DMS79 (cell line): ENCODE results near the gene TPSAB1.
"Not testable (repeated sequence)": the region's sequence is repeated elsewhere in the genome, so short reads cannot be mapped to it uniquely, and the experiment has no call there.

ENCODE experiments used
- DNase-seq: peaks from one replicate; lab custom pipeline; 2025; lab: John Stamatoyannopoulos, UW

Gene TPSAB1

DNA sequence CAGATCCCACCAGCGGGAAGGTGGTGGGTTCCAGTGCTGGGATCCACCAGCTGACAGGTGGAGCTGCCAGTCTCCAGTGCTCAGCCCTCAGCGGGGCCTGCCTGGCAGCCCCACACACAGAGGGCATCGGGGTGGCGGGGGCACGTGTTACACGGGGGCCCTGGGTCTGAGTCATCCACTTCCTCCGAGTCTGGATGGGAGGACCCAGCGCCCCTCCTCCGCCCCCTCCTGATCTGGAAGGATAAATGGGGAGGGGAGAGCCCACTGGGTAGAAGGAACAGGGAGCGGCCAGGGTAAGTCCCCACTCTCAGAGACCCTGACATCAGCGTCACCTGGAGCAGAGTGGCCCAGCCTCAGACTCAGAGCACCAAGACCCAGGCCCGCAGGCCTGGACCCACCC lies at the start of gene TPSAB1:
Gene TPSAB1, plus strand, starts transcription at position 270 of the 400 bp plus-strand sequence. CDS start 234 bp downstream, outside the sequence.
- not testable (repeated sequence) for DNase-seq

DNA sequence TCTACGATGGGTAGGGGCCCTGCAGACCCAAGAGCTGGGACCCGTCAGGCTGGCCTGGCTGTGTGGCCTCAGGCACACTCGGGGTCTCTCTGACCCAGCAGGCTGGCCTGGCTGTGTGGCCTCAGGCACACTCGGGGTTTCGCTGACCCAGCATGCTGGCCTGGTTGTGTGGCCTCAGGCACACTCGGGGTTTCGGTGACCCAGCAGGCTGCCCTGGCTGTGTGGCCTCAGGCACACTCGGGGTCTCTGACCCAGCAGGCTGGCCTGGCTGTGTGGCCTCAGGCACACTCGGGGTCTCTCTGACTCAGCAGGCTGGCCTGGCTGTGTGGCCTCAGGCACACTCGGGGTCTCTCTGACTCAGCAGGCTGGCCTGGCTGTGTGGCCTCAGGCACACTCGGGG lies 49.7 kb upstream of the TPSAB1 start:
- not testable (repeated sequence) for DNase-seq

DNA sequence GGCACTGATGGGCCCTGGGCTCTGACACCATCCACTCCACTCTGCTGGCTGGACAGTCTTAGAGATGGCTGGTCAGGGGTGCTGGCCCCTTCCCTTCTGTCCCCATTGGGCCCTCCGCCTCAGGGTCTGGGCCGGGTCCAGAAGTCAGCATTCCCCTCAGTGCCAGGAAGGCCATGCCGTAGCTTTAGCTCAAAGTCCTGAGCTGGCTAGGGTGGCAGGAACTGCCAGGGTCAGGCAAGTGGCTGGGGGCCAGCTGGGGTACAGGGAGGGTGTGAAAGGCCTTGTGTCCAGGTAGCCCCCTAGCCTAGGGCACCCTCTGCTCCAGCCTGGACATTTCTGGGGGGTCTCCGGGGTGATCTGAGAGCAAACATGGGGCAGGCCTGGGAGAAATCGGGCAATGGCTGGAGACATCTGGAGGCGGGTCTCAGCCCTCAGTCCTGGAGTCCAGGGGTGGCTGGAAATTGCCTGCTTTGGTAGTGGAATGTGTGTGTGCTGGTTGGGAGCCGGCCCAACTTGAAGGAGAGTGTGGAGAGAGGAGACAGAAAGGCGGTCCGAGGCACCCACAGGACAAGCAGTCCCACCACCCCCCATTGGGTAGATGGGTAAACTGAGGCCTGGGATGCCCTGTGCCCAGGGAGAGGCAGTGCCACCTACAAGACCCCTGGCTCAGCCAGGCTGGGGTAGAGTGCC lies 48.0 kb upstream of the TPSAB1 start:
- DNase-seq: no peak

DNA sequence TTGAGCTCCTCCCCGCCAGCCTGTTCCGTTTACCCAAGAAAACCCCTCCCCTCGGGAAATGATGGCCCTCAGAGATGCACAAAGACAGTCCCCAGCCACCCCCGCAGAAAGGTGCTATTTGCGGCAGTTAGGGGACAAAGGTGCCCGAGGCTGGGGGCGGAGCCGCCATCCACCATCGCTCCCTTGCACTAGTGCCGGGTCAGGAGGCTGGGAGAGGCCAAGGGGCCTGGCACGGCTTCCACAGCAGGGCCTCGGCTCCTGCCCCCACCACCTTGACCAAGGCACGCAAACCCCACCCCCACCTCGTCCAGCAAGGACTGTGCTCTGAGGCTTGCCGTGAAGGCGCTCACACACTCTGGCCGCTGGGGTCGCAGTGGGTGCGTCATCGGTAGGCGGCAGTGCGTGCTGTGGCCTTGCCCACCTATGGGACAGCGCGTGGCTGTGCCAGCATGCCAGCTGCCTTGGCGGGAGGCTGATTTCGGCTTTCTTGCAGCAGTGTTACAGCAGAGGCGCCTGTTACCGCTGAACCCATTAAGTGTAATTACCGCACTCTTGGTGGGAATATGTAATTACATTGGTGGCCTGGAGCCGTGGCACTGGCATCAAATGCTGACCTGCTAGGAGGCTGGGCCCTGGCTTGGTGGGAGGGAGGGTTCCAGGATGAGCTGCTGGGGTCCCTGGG lies 47.2 kb upstream of the TPSAB1 start:
- DNase-seq: no peak

DNA sequence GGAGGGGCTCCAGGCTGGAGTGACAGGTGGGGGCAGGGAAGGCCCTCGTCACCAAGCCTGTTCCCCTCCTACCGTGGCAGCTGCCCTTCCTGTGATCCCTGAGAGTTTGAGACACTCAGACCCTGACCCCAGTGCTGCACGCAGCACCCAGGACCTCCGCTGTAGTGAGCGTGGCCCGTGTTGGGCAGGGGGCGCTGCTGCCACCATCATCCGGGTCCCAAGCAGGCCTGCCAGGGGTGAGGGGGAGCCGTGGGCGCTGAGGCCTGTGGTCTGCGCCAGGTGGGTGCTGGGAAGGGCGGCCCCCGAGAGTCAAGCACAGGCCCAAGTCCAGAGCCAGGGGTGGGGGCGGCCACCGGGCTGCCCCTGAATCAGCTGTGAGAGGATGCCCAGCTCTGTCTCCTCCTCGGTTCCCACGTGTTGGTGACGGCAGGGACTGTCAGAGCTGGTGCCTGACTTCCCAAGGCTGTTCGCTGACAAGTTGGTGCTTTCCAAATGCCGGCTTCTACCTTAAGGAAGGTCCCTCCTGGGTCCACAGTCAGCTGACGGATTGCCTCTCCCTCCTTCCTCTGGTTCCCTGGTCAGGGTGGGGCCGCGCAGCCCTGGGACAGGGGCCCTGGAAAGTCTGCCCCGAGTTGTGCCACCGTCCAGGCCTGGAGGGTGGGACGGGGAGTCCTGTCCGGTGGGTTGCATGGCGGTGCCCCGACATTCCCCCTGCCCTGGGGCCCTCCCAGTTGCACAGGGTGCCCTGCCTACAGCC lies 46.5 kb upstream of the TPSAB1 start:
- DNase-seq: no peak

DNA sequence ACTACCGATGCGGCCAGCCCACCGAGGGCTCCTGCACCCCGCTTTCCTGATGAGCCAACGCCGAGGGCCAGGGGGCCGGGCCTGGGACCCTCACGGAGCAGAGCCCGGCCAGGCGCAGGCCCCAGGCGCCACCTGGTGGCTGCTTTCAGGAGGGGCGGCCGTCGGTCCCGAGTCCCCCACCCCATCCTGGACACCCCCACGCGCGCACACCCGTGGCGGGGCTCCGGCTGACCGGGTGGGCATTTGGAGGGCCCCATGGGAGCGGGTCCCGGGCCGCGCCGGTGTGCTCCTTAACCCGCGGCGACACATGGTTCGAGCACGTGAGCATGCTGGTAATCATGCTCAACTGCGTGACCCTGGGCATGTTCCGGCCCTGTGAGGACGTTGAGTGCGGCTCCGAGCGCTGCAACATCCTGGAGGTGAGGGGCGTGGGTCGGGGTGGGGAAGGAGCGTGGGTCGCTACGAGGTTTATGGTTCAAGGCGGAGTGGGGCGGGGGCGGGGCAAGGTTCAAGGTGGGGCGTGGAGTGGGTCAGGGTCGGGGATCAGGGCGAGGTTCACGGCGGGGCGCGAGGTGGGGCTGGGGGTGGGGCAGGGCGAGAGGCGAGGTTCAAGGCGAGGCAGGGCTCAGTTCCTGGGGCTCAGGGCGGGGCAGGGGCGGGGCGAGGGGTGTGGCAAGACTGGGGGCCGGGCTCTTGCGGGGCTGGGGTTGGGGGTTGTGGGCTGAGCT lies 45.7 kb upstream of the TPSAB1 start:
- no peak for DNase-seq

DNA sequence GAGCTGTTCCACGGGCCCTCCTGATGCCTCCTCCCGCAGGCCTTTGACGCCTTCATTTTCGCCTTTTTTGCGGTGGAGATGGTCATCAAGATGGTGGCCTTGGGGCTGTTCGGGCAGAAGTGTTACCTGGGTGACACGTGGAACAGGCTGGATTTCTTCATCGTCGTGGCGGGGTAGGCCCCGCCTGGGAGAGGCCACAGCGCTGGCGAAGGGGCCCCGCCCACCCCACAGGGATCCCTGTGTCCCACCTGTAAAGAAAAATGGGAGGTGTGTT lies 45.2 kb upstream of the TPSAB1 start:
- no peak for DNase-seq

DNA sequence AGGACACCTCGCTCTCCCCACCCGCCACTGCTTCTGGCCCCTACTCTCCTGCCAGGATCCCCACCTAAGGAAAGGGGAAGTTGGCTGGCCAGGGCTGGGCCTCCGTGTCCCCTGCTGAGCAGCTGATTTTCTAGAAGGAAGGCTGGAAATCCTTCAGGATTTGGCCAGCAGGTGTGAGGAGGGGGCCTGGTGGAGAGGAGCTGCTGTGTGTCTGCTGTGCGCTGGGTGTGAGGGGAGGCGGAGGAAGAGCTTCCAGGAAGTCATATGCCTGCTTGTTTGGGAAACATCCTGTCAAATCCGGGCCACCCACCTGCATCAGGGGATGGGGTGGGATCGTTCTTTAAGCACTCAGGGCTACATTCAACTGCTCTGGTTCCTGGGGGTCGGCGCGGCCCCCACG lies 44.0 kb upstream of the TPSAB1 start:
- DNase-seq: no peak

DNA sequence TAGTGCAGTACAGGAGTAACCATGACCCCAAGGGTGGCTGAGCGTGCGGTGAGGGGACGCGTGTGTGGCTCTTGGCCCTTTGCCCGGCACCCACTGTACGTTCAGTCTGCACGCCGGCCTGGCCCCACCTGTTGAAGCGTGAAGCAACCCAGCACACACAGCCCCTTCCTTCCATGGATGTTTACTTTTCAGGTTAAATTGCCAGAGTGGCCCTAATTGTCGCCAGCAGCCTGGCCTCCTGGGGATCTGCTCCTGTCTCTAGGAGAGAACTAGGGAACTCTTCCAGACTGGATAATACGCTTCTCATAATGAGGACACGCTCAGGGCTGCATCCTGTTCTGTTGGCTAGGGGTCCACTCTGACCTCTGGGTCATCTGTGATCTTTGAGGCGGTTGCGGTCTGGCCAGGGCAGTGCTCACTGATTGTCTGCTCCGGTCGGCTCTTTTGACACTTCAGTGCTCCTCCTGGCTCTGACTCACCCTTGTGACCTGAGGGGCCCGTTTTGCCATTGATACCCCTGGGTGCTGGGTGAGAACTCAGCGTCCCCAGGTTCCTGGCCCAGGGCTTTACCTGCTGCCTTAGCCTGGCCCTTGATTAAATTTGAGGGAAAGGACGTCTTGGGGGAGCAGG lies 43.2 kb upstream of the TPSAB1 start:
- DNase-seq: peak; percentile 60

DNA sequence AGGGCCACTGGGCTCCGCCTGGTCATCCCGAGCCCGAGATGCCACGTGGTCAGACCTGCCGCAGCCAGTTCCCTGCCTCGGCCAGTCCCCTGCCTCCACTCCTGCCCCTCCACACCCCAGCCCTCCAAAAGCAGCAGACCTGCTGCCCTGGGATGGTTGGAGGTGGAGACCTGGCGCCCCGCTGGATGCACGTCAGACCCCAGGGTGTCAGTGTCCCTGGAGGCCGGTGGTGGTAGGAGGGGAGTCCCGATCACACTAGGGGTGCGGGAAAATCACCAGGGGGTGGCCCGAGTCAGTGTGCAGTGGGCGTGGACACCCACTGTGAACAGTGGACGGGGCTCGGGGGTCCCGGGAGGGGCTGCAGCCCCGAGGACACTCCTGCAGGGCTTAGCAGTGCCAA lies 42.3 kb upstream of the TPSAB1 start:
- DNase-seq: no peak

DNA sequence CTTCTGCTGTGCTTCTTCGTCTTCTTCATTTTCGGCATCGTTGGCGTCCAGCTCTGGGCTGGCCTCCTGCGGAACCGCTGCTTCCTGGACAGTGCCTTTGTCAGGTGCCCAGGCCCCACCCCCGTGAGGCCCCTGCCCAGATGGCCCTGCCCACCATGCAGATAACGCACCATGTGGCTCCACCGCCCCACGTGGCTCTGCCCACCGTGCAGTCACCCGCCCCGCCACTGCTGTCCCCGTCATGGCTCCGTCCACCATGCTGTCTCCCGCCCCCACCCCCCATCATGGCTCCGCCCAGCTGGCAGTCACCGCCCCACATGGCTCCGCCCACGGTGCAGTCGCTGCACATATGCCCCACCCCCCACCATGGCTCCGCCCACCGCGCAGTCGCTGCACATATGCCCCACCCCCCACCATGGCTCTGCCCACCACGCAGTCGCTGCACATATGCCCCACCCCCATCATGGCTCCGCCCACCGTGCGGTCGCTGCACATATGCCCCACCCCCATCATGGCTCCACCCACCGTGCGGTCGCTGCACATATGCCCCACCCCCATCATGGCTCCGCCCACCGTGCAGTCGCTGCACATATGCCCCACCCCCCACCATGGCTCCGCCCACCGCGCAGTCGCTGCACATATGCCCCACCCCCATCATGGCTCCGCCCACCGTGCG lies 41.7 kb upstream of the TPSAB1 start:
- DNase-seq: not testable (repeated sequence)

DNA sequence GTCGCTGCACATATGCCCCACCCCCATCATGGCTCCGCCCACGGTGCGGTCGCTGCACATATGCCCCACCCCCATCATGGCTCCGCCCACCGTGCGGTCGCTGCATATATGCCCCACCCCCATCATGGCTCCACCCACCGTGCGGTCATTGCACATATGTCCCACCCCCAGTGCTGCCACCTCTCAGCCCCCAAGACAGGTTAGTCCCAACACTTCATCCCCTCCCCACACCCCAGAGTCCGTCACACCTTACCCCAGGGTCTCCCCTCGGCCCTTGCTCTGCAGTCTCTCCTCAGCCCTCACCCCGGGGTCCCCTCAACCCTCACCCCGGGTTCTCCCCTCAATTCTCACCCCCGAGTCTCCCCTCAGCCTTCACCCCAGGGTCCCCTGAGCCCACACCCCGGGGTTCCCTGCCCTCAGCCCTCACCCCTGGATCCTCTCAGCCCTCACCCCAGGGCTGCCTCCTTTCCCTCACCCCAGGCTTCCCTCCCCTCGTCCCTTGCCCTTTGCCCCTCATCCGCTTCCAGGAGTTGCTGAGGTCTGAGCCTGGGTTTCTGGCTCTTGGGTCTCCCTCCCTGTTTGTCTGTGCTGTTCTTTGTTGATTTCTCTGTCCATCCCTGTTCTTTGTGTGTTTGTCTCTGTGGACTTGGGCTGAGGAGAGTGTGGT lies 41.0 kb upstream of the TPSAB1 start:
- no peak for DNase-seq

DNA sequence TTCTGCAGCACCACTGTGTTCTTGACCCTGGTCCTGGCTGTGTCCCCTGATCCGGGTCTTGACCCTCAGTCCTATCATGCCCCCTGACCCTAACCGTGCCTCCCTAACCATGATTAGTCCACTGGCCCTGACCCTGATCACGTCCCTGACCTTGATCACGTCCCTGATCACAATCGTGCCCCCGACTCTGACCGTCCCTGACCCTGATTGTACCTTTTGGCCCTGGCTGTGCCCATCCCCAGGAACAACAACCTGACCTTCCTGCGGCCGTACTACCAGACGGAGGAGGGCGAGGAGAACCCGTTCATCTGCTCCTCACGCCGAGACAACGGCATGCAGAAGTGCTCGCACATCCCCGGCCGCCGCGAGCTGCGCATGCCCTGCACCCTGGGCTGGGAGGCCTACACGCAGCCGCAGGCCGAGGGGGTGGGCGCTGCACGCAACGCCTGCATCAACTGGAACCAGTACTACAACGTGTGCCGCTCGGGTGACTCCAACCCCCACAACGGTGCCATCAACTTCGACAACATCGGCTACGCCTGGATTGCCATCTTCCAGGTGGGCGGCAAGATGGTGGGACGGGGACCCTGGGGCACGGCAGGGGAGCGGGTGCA lies 40.4 kb upstream of the TPSAB1 start:
- no peak for DNase-seq

DNA sequence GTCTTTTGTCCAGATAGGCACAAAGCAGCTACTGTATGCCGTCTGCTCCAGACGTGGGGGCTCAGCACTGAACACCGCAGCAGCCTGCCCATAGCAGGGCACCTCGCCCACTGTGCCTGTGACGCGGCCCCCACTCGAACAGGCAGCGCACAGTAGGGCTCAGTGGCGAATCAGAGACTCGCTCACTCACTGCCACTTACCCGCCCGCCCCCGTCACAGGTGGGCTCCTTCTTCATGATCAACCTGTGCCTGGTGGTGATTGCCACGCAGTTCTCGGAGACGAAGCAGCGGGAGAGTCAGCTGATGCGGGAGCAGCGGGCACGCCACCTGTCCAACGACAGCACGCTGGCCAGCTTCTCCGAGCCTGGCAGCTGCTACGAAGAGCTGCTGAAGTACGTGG lies 39.1 kb upstream of the TPSAB1 start:
- no peak for DNase-seq

DNA sequence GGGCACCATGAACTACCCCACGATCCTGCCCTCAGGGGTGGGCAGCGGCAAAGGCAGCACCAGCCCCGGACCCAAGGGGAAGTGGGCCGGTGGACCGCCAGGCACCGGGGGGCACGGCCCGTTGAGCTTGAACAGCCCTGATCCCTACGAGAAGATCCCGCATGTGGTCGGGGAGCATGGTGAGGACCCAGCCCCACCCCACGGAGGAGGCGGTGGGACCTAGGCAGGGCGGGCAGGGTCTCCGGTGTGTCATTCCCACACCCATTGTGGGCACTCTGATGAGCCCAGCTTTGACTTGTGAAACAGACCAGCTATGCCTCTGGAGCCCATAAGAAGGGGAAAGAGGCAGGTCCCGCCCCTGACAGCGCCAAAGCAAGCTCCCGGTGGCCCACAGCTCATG lies 38.2 kb upstream of the TPSAB1 start:
- DNase-seq: no peak

DNA sequence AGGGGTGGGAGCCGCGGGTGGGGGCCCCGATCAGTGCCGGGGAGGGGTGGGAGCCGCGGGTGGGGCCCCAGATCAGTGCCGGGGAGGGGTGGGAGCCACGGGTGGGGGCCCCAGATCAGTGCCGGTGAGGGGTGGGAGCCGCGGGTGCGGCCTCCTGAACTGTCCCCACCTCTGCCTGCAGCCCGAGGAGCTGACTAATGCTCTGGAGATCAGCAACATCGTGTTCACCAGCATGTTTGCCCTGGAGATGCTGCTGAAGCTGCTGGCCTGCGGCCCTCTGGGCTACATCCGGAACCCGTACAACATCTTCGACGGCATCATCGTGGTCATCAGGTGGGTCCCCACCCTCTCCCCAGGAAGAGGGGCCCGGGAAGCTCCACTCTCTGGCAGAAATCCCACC lies 35.6 kb upstream of the TPSAB1 start:
- DNase-seq: no peak

DNA sequence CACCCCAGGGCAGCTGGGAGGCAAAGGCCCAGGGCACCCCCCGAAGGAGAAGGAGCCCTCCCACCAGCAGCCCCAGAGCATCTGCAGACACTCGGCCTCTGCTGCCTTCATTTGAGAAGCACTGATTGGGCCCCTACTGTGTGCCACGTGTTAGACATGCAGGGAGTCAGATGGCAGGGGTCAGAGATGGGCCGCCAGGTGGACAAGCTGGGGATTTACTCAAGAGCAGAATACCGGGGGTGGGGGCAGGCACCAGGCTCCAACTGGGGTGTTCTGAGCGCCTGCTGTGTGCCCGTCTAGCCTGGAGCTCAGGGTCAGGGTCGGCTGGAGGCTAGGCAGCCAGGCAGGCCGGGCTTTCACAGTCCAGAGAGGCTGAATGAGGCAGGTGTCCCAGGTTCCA lies 34.2 kb upstream of the TPSAB1 start:
- DNase-seq: no peak

DNA sequence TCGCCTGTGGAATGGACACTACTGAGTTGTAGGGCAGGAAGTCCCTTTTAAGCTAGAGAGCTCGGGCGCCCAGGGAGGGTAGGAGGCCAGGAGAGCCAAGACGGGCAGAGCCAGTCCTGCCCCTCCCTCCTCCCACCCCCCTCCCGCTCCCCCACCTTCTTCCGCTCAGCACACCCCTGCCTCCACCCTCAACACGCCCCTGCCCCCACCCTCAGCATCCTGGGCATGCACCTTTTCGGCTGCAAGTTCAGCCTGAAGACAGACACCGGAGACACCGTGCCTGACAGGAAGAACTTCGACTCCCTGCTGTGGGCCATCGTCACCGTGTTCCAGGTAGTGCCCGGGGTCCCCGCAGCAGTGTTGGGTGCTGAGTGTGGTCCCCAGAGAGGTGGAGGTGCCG lies 33.7 kb upstream of the TPSAB1 start:
- no peak for DNase-seq

DNA sequence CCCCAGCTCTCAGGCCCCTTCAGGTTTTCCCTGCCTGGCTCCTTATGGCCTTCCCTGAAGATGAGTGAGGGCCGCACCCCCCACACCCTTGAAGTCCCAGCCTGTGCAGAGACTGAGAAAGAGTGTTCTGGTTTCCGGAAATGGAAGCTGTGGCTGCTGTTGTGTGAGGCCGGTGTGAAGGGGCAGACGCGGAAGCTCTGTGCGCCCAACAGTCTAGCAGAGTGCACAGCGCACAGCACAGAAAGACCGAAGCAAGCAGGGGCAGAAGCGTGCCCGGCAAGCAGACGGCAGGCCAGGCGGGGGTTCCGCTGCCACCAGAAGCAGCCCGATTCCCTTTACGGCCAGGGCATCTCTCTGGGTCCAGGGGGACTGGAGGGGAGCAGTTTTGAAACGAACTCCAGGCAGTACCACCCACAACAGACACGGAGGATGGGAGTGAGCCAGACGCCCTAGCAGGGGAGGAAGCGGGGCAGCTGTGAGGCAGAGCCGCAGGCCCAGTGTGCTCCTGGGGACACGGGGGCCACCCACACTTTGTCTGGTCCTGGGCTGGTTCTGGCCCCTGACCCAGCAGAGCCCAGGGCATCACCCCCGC lies 32.2 kb upstream of the TPSAB1 start:
- DNase-seq: no peak

DNA sequence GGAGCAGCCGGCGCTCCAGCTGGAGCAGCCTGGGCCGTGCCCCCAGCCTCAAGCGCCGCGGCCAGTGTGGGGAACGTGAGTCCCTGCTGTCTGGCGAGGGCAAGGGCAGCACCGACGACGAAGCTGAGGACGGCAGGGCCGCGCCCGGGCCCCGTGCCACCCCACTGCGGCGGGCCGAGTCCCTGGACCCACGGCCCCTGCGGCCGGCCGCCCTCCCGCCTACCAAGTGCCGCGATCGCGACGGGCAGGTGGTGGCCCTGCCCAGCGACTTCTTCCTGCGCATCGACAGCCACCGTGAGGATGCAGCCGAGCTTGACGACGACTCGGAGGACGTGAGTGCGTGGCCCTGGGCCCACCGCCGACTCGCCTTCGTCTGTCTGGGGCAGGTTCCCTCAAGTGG lies 31.4 kb upstream of the TPSAB1 start:
- DNase-seq: no peak
